T-helper 2 cell (primary cell): ENCODE measurements around the gene STARD9.

ENCODE experiments used
- DNase-seq, 5 experiments: peaks; one replicate each; pipeline versions ENCODE4 v3.0.0 to v3.0.0-alpha.2; 2012 to 2022

Gene STARD9

GRCh38 chr15:42695527-42696071, 120.2 kb downstream of the STARD9 start:
- DNase-seq, result no peak

GRCh38 chr15:42696626-42697025, 121.2 kb downstream of the STARD9 start:
- DNase-seq, result no peak

DNA sequence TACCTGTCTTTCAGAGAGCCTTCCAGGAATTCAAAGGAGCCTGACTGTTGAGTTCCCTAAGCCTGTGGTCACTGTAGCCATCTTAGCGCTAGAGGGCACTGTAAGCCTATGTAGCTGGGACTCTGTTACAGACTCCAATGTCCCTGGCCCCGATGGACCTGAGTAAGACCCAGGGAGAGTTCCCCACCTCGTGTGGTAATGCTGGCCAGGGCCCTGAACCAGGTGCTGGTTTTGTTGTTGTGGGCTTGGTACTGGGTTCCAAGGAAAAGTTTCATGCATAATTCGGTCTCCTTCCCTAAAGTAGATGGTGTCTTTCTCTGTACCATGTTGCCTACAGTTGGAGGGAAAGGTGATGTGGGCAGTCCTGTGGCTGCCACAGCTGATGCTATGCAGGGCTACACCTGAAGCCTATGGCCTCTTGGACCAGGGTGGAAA, 129.1 kb downstream of the STARD9 start:
- peak in 4 of 5 experiments; percentile 25 to 69 (median 32) for DNase-seq

GRCh38 chr15:42705336-42705735, 129.9 kb downstream of the STARD9 start:
- no peak for DNase-seq

DNA sequence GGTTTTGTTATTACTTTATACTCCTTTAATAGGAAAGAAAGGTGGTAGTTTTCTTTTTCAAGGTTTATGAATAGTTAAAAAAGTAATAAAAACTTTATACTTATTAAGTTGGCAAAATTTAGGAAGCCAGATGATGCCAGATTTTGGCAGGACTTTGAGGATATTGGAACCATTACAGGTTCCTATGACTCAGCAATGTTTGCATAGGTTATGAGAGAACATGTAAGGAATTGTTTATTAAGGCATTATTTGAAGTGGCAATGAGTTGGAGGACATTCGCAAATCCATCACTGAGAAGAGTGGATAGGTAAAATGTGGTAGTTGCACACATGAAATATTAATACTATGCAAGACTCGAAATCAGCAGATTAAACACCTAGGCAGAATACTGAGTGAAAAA, 131.7 kb downstream of the STARD9 start:
- DNase-seq, result no peak

DNA sequence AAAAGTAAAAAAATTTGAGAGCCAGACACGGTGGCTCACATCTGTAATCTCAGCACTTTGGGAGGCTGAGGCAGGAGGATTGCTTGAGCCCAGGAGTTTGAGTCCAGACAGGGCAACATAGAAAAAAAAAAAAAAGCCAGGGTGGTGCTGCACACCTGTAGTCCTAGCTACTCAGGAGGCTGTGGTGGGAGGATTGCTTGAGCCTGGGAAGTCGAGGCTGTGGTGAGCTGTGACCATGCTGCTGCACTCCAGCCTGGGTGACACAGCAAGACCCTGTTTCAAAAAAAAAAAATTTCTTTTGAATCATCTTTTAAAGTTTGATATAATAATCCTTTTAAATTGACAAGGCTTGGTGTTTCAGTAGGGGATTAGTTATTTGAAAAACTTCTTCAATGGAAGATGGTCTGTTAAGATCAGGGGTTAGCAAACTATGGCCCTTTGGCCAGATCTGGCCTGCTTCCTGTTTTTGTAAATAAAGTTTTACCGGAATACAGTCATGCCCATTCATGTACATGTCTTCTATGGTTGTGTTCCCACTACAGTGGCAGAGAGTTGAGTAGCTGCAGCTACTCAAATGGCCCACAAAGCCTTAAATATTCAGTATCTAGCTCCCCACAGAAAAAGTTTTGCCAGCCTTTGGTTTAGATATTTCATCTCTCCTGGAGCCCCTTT, 132.6 kb downstream of the STARD9 start:
- no peak for DNase-seq

DNA sequence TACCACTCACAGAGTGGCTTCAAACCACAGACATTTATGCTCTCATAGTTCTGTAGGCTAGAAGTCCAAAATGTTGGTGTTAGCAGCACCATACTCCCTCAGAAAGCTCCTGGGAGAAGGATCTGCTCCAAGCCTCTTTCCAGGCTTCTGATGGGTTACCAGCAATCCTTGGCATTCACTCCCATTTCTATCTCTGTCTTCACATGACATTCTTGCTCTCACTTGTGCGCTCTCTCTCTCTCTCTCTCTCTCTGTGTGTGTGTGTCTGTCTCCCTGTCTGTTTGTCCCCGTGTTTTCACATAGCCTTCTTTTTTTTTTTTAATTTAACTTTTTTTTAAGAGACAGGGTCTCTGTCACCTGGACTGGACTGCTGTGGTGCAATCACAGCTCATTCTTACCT, 135.3 kb downstream of the STARD9 start:
- DNase-seq, result no peak

- DNase-seq, result no peak
These were observed 136.3 kb downstream of the STARD9 start for GRCh38 chr15:42711746-42712145.

DNA sequence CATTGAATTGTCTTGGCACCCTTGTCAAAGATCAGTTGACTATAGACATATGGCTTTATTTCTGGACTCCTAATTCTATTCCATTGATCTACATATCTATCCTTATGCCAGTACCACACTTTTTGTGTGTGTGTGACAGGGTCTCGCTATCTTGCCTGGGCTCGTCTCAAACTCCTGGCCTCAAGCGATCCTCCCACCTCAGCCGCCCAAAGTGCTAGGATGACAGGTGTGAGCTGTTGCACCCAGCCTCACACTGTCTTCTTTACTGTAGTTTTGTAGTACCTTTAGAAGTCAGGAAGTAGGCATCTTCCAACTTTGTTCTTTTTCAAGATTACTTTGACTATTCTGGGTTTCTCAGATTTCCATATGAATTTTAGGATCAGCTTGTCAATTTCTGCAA, 137.2 kb downstream of the STARD9 start:
- no peak for DNase-seq

DNA sequence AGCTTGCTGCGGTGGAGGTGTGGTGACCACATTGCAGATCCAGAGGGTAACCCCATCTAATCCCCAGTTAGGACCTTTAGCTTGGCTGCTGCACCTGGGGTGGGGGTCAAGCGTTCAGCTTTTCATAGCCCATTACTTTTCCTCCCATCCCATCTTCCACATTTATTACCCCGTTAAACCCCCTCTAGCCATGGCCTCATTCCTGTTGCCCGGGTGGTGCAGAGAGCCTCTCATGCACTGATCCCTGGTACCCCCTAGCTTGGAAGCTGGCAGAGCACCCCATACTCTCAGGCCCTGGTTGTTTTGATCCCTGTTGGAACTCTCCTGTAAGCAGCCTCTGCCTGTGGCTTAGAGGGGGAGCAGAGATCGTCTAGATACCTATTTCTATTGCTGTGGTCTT, 140.7 kb downstream of the STARD9 start:
- no peak for DNase-seq

DNA sequence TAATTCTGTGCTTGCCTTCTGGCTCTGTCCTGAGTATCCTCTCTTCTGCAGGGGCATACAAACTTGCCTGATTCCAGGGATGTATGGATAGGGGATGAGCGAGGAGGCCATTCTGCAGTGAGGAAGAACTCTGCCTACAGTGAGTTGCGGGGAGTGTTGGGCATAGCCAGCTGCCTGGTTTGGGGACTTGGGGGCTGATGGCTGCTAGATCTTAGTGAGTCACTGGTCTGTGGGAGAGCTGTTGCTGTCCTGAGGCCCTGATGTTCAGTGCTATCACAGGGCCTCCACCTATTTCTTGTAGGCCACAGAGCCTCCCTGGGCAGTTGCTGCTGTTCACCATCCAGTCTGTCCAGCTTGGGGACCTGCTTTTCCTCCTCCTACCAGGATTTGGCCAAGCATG, 141.2 kb downstream of the STARD9 start:
- DNase-seq, result no peak

GRCh38 chr15:42719043-42719442, 143.6 kb downstream of the STARD9 start:
- DNase-seq, result no peak

DNA sequence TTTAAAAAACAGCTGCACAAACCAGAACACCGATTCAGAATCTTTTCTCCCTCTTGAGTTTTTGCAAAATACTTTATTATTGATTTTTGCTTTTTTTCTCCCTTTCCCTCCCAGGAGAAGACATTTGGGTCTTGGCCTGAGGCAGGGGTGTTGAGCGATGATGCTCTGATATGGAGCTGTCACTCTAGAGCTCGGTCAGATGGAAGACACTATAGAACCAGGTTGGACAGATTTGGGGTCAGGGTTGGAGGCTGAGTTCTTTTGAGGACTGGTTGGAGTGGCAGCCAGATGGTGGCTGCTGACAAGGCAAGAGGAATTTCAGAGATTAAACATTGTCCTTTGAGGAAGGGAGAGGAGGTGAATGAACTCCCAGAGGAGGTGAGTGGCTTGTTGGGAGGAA, 144.7 kb downstream of the STARD9 start:
- DNase-seq, result no peak

DNA sequence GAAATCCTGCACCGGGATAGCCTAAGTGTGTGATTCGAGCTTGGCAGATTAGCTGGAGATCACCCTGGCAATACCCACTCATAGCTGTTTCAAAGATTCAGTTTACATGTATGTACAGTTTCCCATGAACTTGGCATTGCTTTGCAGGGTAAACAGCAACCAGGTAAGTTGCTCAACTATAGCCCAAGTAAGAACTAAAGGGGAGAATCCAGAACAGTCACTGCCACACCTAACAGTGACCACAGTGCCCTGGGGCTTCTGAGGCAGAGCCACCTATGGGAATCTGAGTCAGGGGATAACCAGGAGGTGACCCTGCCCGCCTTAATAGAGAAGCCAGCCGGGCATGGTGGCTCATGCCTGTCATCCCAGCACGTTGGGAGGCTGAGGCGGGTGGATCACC, 145.6 kb downstream of the STARD9 start:
- DNase-seq, result no peak

GRCh38 chr15:42721916-42722315, 146.5 kb downstream of the STARD9 start:
- DNase-seq, result no peak

DNA sequence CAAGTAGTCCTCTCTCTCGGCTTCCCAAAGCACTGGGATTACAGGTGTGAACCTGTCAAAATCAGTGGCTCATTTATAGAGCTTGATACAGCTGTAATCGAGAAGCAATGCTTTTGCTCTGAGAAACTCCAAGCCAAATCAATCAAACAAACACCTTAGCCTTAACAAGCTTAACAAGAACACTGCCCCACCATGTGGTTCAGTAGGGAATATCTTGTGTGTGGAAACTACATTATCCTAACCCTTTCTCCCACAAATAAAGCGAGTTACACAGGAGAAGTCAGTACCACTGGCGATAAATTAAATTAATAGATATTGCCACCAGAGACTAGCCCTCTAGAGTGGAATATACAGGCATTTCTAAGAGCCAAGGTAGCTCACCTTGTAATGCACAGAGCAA, 147.7 kb downstream of the STARD9 start:
- no peak for DNase-seq

- no peak for DNase-seq
These were observed 148.9 kb downstream of the STARD9 start for GRCh38 chr15:42724276-42724675.

DNA sequence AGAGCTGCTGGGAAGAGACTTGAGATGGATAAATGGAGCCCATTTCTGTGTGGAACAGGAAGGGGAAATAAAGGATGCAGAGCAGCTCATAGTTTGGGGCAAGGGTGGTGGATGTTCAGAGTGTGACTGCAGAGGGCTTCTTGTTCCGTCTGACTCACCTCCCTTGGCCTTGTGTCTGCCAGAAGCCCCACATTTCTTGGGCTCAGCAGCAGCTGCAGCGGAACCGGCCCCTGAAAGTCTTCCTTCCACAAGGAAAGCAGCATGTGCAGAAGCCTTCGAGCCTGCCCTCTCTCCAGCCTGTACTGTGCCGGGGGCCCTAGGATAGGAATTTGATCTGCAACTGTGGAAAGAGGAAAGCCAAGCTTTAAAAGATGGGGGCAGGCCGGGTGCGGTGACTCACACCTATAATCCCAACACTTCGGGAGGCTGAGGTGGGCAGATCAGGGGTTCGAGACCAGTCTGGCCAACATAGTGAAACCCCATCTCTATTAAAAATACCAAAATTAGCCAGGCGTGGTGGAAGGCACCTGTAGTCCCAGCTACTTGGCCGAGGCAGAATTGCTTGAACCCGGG, 150.0 kb downstream of the STARD9 start:
- no peak for DNase-seq

GRCh38 chr15:42726114-42726513, 150.7 kb downstream of the STARD9 start:
- DNase-seq, result no peak

- no peak for DNase-seq
These were observed 152.5 kb downstream of the STARD9 start for GRCh38 chr15:42727750-42728381.

DNA sequence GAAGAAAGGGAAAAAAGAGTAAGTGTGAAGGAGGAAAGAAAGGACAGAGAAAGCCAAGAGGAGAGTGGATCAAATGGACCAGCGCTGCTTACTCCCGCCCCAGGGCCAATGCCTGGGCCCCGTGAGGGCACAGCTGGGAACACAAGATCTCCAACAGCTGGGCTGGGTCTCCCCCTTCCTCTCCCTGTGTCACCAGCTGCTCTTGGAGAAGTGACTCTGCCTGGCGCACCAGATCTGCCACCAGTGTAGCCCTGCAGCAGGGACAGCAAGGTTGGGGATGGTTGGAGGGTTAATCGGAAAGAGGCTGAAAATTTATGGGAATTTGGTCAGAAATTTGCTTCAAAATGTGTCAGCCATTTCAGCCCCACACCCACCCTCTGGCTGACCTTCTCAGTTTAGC, 153.2 kb downstream of the STARD9 start:
- DNase-seq, result no peak

GRCh38 chr15:42728972-42729371, 153.6 kb downstream of the STARD9 start:
- DNase-seq, result no peak

DNA sequence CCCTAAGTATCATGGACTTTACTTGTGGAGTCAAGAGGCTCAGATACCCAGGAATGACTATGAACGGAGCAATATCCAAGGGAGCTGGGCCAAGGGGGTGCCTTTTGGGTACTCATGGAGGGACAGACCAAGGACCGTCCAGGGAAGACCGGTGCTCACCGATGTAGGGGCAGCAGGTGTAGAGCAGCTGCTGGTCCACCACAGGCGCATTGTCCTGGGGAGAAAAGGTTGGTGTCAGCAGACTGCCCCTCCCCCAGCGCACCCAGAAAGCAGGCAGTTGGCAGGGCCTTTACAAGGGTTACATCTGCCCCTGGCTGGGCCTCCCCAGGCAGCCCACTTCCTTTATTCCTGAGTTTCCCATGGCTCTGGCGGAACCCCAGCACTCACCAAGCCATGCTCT, 154.0 kb downstream of the STARD9 start:
- DNase-seq, result no peak

DNA sequence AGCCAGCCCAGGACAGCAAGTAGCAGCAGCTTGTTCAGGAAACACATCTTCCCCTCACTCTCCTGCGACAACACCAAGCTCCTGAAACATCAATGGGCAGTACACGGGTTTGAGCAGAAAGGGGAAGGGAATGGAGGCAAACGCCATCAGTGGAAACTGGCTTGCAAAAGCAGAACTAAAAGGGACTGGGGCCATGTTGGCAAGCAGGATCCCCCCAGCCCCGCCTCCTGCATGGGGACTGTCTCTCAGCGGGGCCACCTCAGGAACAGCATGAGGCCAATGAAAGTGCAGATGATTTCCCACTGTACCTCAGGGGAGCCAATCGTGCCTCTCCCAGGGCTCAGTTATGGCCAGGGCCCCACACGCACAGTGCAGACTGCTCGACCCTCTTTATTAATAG, 154.7 kb downstream of the STARD9 start:
- DNase-seq, result no peak
